ENCODE data around the gene STK24.

GRCh38 chr13:98547455-98547854 lies 29.5 kb downstream of the STK24 start:
- TF ChIP-seq POLR2A (IDR thresholded peaks at IDR 0.05): no peak
- TF ChIP-seq CTCF (IDR thresholded peaks at IDR 0.05): no peak
